ENCODE results near the gene GPR142. TPM values are rescaled to one million over a fixed set of nuclear protein-coding genes. Genes with fewer than 3 reads are reported as not detected.

The GPR142 gene
- total RNA-seq, 2 donors from 2014 or later = not detected

GRCh38 chr17:74361230-74362068, 5.9 kb upstream of the GPR142 start, which contains the start of gene BTBD17:
TSS of gene BTBD17 (minus strand) at chr17:74361868. CDS start at chr17:74361819, 49 bp downstream.
- no peaks in the 10 kb centered on the region for H3K9me3 ChIP-seq
- DNase-seq (ENCODE audit: low spot score) (no peak), ATAC-seq (ENCODE audit: insufficient number of reproducible peaks, low FRiP score, low read depth) (no peak)
- H3K4me3 ChIP-seq = no peak within 1 kb of the TSS
- H3K4me1 ChIP-seq (ENCODE audit: control insufficient read depth in 1 of 2, low read depth in 2 of 2) = no peaks in the 10 kb centered on the region
- TF ChIP-seq, protein P1, sequence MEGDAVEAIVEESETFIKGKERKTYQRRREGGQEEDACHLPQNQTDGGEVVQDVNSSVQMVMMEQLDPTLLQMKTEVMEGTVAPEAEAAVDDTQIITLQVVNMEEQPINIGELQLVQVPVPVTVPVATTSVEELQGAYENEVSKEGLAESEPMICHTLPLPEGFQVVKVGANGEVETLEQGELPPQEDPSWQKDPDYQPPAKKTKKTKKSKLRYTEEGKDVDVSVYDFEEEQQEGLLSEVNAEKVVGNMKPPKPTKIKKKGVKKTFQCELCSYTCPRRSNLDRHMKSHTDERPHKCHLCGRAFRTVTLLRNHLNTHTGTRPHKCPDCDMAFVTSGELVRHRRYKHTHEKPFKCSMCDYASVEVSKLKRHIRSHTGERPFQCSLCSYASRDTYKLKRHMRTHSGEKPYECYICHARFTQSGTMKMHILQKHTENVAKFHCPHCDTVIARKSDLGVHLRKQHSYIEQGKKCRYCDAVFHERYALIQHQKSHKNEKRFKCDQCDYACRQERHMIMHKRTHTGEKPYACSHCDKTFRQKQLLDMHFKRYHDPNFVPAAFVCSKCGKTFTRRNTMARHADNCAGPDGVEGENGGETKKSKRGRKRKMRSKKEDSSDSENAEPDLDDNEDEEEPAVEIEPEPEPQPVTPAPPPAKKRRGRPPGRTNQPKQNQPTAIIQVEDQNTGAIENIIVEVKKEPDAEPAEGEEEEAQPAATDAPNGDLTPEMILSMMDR (IDR thresholded peaks at IDR 0.05) = peak; percentile 34
- H3K27ac ChIP-seq = no peak within 1 kb of the TSS
- H3K27me3 ChIP-seq (replicated peaks; ENCODE audit: insufficient read depth) = peaks cover 13% of the 10 kb centered on the region
- H3K36me3 ChIP-seq = no peaks in the 10 kb centered on the region

DNA sequence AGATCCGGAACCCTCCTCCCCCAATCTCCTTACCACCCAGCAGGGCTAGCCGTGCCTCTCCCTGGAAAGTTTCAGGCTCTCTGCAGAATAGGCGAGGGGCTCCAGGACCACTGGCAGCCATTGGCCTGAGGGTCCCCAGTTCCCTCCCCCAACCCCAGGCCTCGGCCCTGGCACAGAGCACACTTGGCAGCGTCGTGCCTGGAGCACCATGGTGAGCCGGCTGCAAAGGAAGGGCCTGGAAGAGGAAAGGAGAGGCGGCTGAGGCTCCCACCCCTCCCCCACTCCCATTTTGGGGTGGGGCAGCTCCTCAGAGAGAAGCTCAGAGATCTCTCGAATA, 5.3 kb upstream of the GPR142 start:
- H3K9me3 ChIP-seq = no peaks in the 10 kb centered on the region
- DNase-seq (ENCODE audit: low spot score) = no peak
- peaks cover 13% of the 10 kb centered on the region for H3K27me3 ChIP-seq (replicated peaks; ENCODE audit: insufficient read depth)
- H3K4me3 ChIP-seq = no peak overlapping the region
- H3K36me3 ChIP-seq = no peaks in the 10 kb centered on the region
- TF ChIP-seq, protein P1 (IDR thresholded peaks at IDR 0.05) = no peak
- no peak for ATAC-seq (ENCODE audit: insufficient number of reproducible peaks, low FRiP score, low read depth)
- no peak overlapping the region for H3K27ac ChIP-seq
- no peaks in the 10 kb centered on the region for H3K4me1 ChIP-seq (ENCODE audit: control insufficient read depth in 1 of 2, low read depth in 2 of 2)

GRCh38 chr17:74362810-74363498, 4.4 kb upstream of the GPR142 start:
- Histone ChIP-seq H3K36me3 (no peaks in the 10 kb centered on the region), H3K27me3 (replicated peaks; ENCODE audit: insufficient read depth) (peaks cover 6% of the 10 kb centered on the region), H3K27ac (no peak overlapping the region), H3K9me3 (no peaks in the 10 kb centered on the region), H3K4me3 (no peak overlapping the region), H3K4me1 (ENCODE audit: control insufficient read depth in 1 of 2, low read depth in 2 of 2) (no peaks in the 10 kb centered on the region)
- TF ChIP-seq, protein P1 (IDR thresholded peaks at IDR 0.05) = no peak
- DNase-seq (ENCODE audit: low spot score) (no peak), ATAC-seq (ENCODE audit: insufficient number of reproducible peaks, low FRiP score, low read depth) (no peak)

GRCh38 chr17:74368341-74369081, 1.2 kb downstream of the GPR142 start:
- ATAC-seq (ENCODE audit: insufficient number of reproducible peaks, low FRiP score, low read depth) (peak; percentile 60), DNase-seq (ENCODE audit: low spot score) (no peak)
- Histone ChIP-seq H3K9me3 (no peaks in the 10 kb centered on the region), H3K27ac (no peak overlapping the region), H3K4me1 (ENCODE audit: control insufficient read depth in 1 of 2, low read depth in 2 of 2) (no peaks in the 10 kb centered on the region), H3K36me3 (no peaks in the 10 kb centered on the region), H3K27me3 (replicated peaks; ENCODE audit: insufficient read depth) (no peaks in the 10 kb centered on the region), H3K4me3 (no peak overlapping the region)
- TF ChIP-seq, protein P1 (IDR thresholded peaks at IDR 0.05) = peak; percentile 94

DNA sequence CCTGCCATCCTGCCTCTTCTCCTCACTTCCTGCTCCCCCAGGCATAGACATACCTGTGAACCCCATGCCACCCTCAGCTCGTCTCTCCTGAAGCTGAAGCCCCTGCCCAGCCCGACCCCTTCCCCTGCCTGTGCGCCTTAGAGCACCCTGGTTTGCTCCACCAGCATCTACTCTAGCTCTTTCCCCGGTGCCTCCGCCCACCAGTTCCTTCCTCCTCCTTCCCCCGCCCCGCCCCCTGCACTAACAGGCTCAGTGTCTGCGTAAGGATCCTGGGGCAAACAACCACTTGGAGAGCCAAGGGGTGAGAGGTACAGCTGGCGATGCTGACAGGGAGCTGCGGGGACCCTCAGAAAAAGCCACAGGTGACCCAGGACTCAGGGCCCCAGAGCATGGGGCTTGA, 1.9 kb downstream of the GPR142 start:
- no peaks in the 10 kb centered on the region for H3K27me3 ChIP-seq (replicated peaks; ENCODE audit: insufficient read depth)
- TF ChIP-seq, protein P1 (IDR thresholded peaks at IDR 0.05) = no peak
- DNase-seq (ENCODE audit: low spot score) (no peak), ATAC-seq (ENCODE audit: insufficient number of reproducible peaks, low FRiP score, low read depth) (no peak)
- H3K9me3 ChIP-seq = no peaks in the 10 kb centered on the region
- no peaks in the 10 kb centered on the region for H3K4me1 ChIP-seq (ENCODE audit: control insufficient read depth in 1 of 2, low read depth in 2 of 2)
- H3K36me3 ChIP-seq = no peaks in the 10 kb centered on the region
- H3K27ac ChIP-seq = no peak overlapping the region
- no peak overlapping the region for H3K4me3 ChIP-seq
